Posterior vena cava (tissue), 2 donors: Measurements from ENCODE around the gene IL17RC. TPM values are rescaled to one million over a fixed set of nuclear protein-coding genes. Genes with fewer than 3 reads are reported as not detected.
A peak's percentile ranks its signal among the peaks of the same experiment; 100 is the strongest.
"Not testable (repeated sequence)": the region's sequence is repeated elsewhere in the genome, so short reads cannot be mapped to it uniquely, and the experiment has no call there.

ENCODE experiments used
- DNase-seq: peaks from one replicate; pipeline ENCODE4 v3.0.0-alpha.2; 2020; ENCODE audit warnings: low spot score
- intact Hi-C, 2 donors: fragments of 100-400 bp; cut with DNase I; formaldehyde crosslinking; loops; one replicate each; pipeline versions ENCODE4 v1.14.1 to v1.14.2; 2022 to 2023
- long read RNA-seq, 2 donors: library from polyadenylated mRNA; unstranded; transcript quantifications; one replicate each; pipeline ENCODE4 v2.0.0, GENCODE V29; 2020 to 2021
- total RNA-seq, 2 donors: library from RNA; stranded (reverse); fragmentation: NEBNext Ultra II Directional; extraction: Animal tissue kit (Norgen Biotek cat#: 25700); gene quantifications; one replicate each; pipeline ENCODE4 v1.2.1, GENCODE V29; 2021
- donor health status: DM: yes; HTN: yes; CAD: no.
- donor health status: DM: yes; HTN: yes; CAD: no.

Gene IL17RC
- total RNA-seq = 10 to 100 TPM; 31.9 to 41.1 TPM
- long read RNA-seq, donor 1, partial matches to known transcripts = 4 of 18 reads
- long read RNA-seq, donor 1, other reads (novel, unspliced or antisense) = 9 of 18 reads
- long read RNA-seq, donor 2, transcript IL17RC-202 (18 exons, 2,388 nt) = major isoform, 5 of 52 reads
- long read RNA-seq, donor 2, partial matches to known transcripts = 10 of 52 reads
- long read RNA-seq, donor 2, other reads (novel, unspliced or antisense) = 30 of 52 reads

- intact Hi-C loops = loop anchor here in 1 of 2 donors (5.0 kb wide), 1 partner anchor 75 kb away; the partner anchor contains the start of gene RPUSD3
Measured at GRCh38 chr3:9916734-9917680, at the start of gene IL17RC. Gene IL17RC (plus strand): TSS chr3:9917098. CDS start chr3:9917316, 218 bp downstream.

GRCh38 chr3:9867106-9867505 is 49.8 kb upstream of the IL17RC start:
- intact Hi-C loops = no loop called here
- DNase-seq = peak; percentile 64

More at GRCh38 chr3:9916734-9917680, at the start of gene IL17RC:
- DNase-seq = peak; percentile 95

- intact Hi-C loops = no loop called here
- peak; percentile 11 for DNase-seq
Measured at GRCh38 chr3:9869955-9870354, 46.9 kb upstream of the IL17RC start.

- DNase-seq = no peak
Measured at GRCh38 chr3:9870978-9871377, 45.9 kb upstream of the IL17RC start.

GRCh38 chr3:9872067-9872466 is 44.8 kb upstream of the IL17RC start:
- DNase-seq, intact Hi-C loops: not testable (repeated sequence)

More at GRCh38 chr3:9870978-9871377, 45.9 kb upstream of the IL17RC start:
- intact Hi-C loops = no loop called here

- no peak for DNase-seq
- intact Hi-C loops = no loop called here
Measured at GRCh38 chr3:9875448-9875847, 41.5 kb upstream of the IL17RC start.

GRCh38 chr3:9876255-9876654 is 40.6 kb upstream of the IL17RC start:
- intact Hi-C loops, DNase-seq: not testable (repeated sequence)

- peak; percentile 75 for DNase-seq
- intact Hi-C loops = no loop called here
Measured at GRCh38 chr3:9876991-9877390, 39.9 kb upstream of the IL17RC start.

- intact Hi-C loops = no loop called here
- peak; percentile 29 for DNase-seq
Measured at GRCh38 chr3:9878700-9879099, 38.2 kb upstream of the IL17RC start.

- DNase-seq = peak; percentile 24
- intact Hi-C loops = no loop called here
Measured at GRCh38 chr3:9879830-9880549, 36.9 kb upstream of the IL17RC start, which contains the start of gene CIDEC. Gene CIDEC (minus strand): TSS chr3:9880253. CDS start chr3:9878486, 1,767 bp downstream.

GRCh38 chr3:9881441-9881840 is 35.5 kb upstream of the IL17RC start:
- DNase-seq = no peak

GRCh38 chr3:9883706-9884554 is 33.0 kb upstream of the IL17RC start:
- DNase-seq = peak; percentile 11
- intact Hi-C loops = no loop called here

More at GRCh38 chr3:9881441-9881840, 35.5 kb upstream of the IL17RC start:
- intact Hi-C loops = no loop called here

GRCh38 chr3:9884555-9885165 is 32.2 kb upstream of the IL17RC start:
- intact Hi-C loops = no loop called here
- peak; percentile 31 for DNase-seq

- intact Hi-C loops = no loop called here
- no peak for DNase-seq
Measured at GRCh38 chr3:9886328-9886727, 30.6 kb upstream of the IL17RC start.

- intact Hi-C loops = no loop called here
- DNase-seq = peak; percentile 16
Measured at GRCh38 chr3:9887480-9887879, 29.4 kb upstream of the IL17RC start.

- no peak for DNase-seq
- intact Hi-C loops = no loop called here
Measured at GRCh38 chr3:9888540-9888939, 28.4 kb upstream of the IL17RC start.

GRCh38 chr3:9889405-9889804 is 27.5 kb upstream of the IL17RC start:
- intact Hi-C loops = no loop called here

More at GRCh38 chr3:9889405-9889804, 27.5 kb upstream of the IL17RC start:
- DNase-seq = no peak
